ENCODE measurements around the gene ZBTB7C.

ZBTB7C gene

DNA sequence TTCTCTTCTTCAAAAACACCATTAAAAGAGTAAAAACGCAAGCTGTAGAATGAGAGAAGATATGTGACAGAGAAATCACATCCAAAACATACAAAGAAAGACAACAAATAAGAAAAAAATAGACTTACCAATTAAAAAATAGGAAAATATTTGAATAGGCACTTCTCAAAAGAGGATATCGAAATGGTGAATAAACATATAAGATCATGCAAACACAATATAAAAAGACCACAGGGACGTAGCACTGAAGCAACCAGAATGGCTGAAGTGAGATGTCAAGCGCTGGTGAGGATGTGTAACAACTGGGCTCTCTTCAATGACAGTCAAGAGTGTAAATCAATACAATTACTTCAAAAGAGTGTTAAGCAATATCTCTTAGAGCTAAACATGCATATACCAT is 202.3 kb downstream of the ZBTB7C start:
- no peak for DNase-seq

GRCh38 chr18:48203961-48204666 is 205.1 kb downstream of the ZBTB7C start:
- no peak for DNase-seq

- DNase-seq, result no peak
Measured at GRCh38 chr18:48203288-48203945, 205.8 kb downstream of the ZBTB7C start.

DNA sequence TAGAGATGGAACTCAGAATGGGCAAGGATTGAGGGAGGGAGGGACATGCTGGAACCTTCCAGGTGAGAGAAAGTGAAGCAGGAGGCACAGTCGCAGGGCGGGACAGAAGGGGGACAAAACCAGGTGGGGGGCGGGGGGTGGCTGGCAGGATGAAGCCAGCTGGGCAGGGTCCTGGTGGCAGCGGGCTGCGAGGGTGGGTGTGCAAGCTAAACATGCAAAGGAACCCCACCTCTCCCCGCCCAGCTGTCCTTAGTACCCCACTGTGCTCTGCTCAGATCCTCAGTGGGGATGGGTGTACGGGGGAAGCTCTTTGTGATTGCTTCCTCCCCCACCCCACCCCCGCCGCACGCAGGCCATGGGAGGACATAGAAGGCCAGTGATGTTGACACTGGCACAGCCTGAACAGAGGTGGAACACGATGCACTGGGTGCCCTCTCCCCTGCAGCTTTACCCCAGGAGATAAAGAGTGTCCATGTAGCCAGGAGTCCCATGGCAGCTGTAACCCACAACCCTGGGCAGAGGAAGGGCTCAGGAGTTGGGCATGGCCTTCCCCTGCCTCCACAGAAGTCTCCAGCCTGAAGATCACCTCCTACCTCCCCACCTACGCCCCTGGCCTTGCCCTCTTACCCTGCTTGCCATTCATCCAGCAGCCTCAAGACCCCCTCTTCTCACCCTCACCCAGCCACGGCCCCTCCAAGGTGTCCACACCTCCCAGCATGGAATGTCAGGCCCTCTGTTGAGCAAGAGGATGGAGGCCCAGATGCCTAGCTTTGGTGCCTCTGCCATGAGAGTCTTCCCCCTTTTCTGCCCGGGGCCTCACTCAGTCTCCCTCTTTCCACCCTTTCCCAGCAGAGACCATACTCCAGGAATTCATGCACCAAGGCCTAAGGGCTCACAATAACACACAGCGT is 206.6 kb downstream of the ZBTB7C start:
- DNase-seq, result no peak

DNA sequence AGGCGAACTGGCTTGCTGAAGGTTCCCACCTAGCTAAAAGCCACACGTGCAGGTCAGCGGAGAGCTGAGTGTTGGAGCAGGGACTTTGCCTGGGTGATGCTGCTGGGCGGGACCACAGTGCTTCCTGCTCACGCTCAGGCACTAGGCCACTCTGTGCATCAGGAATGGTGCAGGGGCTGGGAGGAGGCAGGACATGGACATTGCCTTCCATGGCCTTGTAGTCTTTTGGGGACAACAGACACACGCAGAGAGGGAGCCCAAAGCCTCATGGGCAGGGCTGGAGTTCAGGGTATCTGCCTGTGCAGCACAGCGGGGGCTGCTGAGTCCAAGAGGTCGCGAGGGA is 207.2 kb downstream of the ZBTB7C start:
- no peak for DNase-seq

- no peak for DNase-seq
Measured at GRCh38 chr18:48201337-48202005, 207.7 kb downstream of the ZBTB7C start.

DNA sequence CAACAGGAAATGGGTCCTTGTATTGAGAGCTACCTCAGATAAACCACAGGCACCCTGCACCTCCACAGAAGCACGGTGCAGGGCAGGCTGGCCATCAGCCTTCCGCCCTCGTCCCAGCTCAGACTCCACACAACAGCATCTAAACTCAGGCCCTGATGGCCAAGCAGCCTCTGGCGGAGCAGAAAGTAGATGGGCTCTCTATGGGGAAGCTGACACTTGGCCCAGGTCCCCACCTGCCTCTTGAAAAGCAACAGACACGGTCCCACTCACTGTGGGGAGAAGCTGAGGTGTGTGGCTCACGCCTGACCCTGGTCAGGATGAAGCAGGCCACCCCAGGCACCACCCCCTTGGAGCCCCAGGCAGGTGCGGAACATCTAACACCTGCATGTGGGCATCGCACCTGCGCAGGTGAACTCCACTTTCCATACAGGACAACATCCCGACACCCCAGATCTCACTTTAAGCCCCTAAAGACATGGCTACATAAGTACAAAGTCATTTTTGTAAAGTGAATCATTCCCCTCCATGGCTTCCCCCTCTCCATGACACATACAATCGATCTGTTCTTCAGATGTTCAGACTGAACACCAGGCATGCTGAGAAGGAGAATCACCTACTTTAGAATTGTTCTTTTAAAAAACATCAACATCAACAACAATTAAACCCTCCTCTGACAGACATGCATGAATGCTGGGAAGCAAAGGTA is 208.4 kb downstream of the ZBTB7C start:
- no peak for DNase-seq

- DNase-seq, result no peak
Measured at GRCh38 chr18:48199399-48199798, 209.8 kb downstream of the ZBTB7C start.

- DNase-seq, result peak; percentile 61 to 70
Measured at GRCh38 chr18:48197819-48198218, 211.4 kb downstream of the ZBTB7C start.

- DNase-seq, result no peak
Measured at GRCh38 chr18:48195787-48196186, 213.4 kb downstream of the ZBTB7C start.

- no peak for DNase-seq
Measured at GRCh38 chr18:48194591-48195181, 214.5 kb downstream of the ZBTB7C start.

- no peak for DNase-seq
Measured at GRCh38 chr18:48193521-48194492, 215.4 kb downstream of the ZBTB7C start.

DNA sequence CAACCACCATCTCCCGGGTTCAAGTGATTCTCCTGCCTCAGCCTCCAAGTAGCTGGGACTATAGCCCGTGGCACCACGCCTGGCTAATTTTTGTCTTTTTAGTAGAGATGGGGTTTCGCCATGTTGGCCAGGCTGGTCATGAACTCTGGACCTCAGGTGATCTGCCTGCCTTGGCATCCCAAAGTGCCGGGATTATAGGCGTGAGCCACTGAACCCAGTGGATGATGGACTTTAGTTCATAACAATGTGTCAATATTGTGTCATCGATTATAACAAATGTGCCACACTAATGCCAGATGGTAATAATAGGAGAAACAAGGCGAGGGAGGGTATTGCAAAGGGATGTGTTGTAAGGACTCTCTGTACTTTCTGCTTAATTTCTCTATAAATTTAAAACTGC is 216.6 kb downstream of the ZBTB7C start:
- DNase-seq, result no peak

- DNase-seq, result no peak
Measured at GRCh38 chr18:48191494-48191893, 217.7 kb downstream of the ZBTB7C start.

GRCh38 chr18:48190994-48191393 is 218.2 kb downstream of the ZBTB7C start:
- no peak for DNase-seq

GRCh38 chr18:48188609-48189008 is 220.6 kb downstream of the ZBTB7C start:
- DNase-seq, result no peak

GRCh38 chr18:48186861-48187260 is 222.3 kb downstream of the ZBTB7C start:
- DNase-seq, result no peak

GRCh38 chr18:48186131-48186766 is 222.9 kb downstream of the ZBTB7C start:
- no peak for DNase-seq

DNA sequence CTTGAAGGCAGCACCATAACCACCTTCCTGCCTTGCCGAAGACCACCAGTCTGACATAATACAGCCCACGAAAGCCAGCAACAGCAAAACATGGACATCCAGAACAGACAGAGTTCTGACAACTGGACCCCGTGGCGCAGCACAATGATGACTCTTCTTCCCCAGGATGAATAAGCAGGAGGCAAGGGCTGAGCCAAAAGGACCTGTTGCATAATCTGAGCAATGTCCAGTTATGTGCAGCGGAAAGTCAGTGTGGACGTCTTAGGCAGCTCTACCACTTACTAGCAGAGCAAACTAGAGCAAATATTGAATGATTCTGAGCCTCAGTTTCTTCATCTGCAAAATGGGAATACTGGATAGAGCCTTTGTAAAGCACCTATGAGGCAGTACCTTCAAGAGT is 225.1 kb downstream of the ZBTB7C start:
- DNase-seq, result no peak

DNA sequence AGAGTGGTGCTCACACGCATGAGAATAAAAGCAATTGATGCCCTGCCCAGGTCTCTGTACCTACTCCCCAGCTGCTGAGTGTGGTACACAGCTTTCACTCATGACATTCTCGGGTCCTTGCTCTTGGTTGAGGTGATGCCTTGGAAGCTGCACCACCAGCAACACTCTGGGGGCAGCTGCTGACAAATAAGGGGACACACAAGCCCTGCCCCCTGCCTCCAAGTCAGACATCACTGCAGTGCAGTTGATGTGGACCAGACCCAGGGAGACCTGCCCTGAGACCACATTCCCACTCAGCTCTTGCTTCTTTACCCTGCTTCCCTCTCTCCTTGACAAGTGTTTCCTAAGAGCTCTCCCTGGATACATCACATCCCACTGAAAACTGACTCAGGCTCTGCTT is 225.6 kb downstream of the ZBTB7C start:
- no peak for DNase-seq

Measured in inflammatory macrophage treated with lipopolysaccharide for 1 hour (primary cell).